ENCODE measurements around the gene FGF3.

DNA sequence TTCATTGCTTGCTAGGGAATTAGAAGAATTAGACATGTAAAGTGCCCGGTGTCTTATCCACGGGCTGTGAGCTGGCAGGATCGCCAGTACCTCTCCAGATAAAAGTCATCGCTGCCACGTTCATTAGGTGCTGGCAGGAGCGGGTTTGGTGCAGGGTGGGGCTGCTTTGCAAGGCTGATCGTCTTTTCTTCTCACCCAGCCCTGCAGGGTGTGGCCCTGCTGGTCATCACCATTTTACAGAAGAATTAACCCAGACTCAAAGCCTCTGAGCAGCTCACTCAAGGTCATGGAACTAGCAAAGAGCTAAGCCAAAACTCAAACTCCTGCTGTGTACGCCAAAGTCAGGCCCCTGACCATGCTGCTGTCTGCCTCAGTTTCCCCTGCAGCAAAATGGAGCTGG lies 38.0 kb downstream of the FGF3 start:
- TF ChIP-seq EZH2 (IDR thresholded peaks at IDR 0.05; ENCODE audit: insufficient read depth, low read length) = no peak
- TF ChIP-seq, protein P1, sequence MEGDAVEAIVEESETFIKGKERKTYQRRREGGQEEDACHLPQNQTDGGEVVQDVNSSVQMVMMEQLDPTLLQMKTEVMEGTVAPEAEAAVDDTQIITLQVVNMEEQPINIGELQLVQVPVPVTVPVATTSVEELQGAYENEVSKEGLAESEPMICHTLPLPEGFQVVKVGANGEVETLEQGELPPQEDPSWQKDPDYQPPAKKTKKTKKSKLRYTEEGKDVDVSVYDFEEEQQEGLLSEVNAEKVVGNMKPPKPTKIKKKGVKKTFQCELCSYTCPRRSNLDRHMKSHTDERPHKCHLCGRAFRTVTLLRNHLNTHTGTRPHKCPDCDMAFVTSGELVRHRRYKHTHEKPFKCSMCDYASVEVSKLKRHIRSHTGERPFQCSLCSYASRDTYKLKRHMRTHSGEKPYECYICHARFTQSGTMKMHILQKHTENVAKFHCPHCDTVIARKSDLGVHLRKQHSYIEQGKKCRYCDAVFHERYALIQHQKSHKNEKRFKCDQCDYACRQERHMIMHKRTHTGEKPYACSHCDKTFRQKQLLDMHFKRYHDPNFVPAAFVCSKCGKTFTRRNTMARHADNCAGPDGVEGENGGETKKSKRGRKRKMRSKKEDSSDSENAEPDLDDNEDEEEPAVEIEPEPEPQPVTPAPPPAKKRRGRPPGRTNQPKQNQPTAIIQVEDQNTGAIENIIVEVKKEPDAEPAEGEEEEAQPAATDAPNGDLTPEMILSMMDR (IDR thresholded peaks at IDR 0.05; ENCODE audit: insufficient read depth, low read depth, low read length) = no peak

All from astrocyte (in vitro differentiated cells and primary cell).